ENCODE measurements around the gene C11orf24. TPM values are rescaled to one million over a fixed set of nuclear protein-coding genes. Genes with fewer than 3 reads are reported as not detected.

C11orf24 gene
- total RNA-seq, 3 donors from 2014 or later (not counting 1 experiment from before 2014, with no cell fraction given): 15.6 to 26.1 (median 17.7) TPM

- WGBS (ENCODE audit: insufficient coverage): 6% methylated on average over 23 of the region's 23 CpGs
- ATAC-seq (peak; percentile 17 to 39 (median 22)), DNase-seq (peak; percentile 40 to 79)
- peak overlapping the region; percentile 80 for H3K4me3 ChIP-seq (ENCODE audit: low read length)
- H3K4me1 ChIP-seq (ENCODE audit: control insufficient read depth, insufficient read depth, low read length): peaks cover 44% of the 10 kb centered on the region
- H3K36me3 ChIP-seq (ENCODE audit: control insufficient read depth, insufficient read depth, low read length): peaks cover 11% of the 10 kb centered on the region
- H3K27me3 ChIP-seq (ENCODE audit: control insufficient read depth, insufficient read depth, low read length): no peaks in the 10 kb centered on the region
- peaks cover 31 to 42% of the 10 kb centered on the region in 2 donors for H3K4me1 Mint-ChIP-seq
- no peaks in the 10 kb centered on the region for H3K9me3 ChIP-seq (ENCODE audit: control insufficient read depth, insufficient read depth, low read length)
- H3K27ac Mint-ChIP-seq: peak overlapping the region; percentile 96
- H3K9me3 Mint-ChIP-seq: no peaks in the 10 kb centered on the region
- peak overlapping the region; percentile 96 for H3K4me3 Mint-ChIP-seq
- intact Hi-C loops (cut with micrococcal nuclease): no loop called here
- TF ChIP-seq CTCF (IDR thresholded peaks at IDR 0.05): peak; percentile 26
- H3K27ac ChIP-seq (ENCODE audit: low read length): peak overlapping the region; percentile 97
- no peaks in the 10 kb centered on the region for H3K27me3 Mint-ChIP-seq (ENCODE audit: low read depth in 2 of 2)
- no peaks in the 10 kb centered on the region for H3K36me3 Mint-ChIP-seq
These were observed 571 bp downstream of the C11orf24 start for GRCh38 chr11:68271023-68271780.

- no peaks in the 10 kb centered on the region for H3K9me3 ChIP-seq (ENCODE audit: control insufficient read depth, insufficient read depth, low read length)
- peaks cover 51% of the 10 kb centered on the region for H3K4me1 ChIP-seq (ENCODE audit: control insufficient read depth, insufficient read depth, low read length)
- peaks cover 15% of the 10 kb centered on the region for H3K36me3 ChIP-seq (ENCODE audit: control insufficient read depth, insufficient read depth, low read length)
- H3K27ac Mint-ChIP-seq: peak overlapping the region; percentile 96
- no peaks in the 10 kb centered on the region for H3K36me3 Mint-ChIP-seq
- H3K9me3 Mint-ChIP-seq: no peaks in the 10 kb centered on the region
- H3K27ac ChIP-seq (ENCODE audit: low read length): no peak overlapping the region
- no peak for TF ChIP-seq CTCF (IDR thresholded peaks at IDR 0.05)
- H3K4me3 ChIP-seq (ENCODE audit: low read length): no peak overlapping the region
- H3K4me1 Mint-ChIP-seq: peaks cover 31 to 42% of the 10 kb centered on the region in 2 donors
- no peak for DNase-seq
- H3K4me3 Mint-ChIP-seq: peak overlapping the region; percentile 96
- ATAC-seq: no peak
- intact Hi-C loops (cut with micrococcal nuclease): no loop called here
- WGBS (ENCODE audit: insufficient coverage): 79% methylated on average over 7 of the region's 8 CpGs
- H3K27me3 ChIP-seq (ENCODE audit: control insufficient read depth, insufficient read depth, low read length): no peaks in the 10 kb centered on the region
- H3K27me3 Mint-ChIP-seq (ENCODE audit: low read depth in 2 of 2): no peaks in the 10 kb centered on the region
These were observed 1.4 kb downstream of the C11orf24 start for GRCh38 chr11:68270196-68271022.

GRCh38 chr11:68269414-68270081 lies 2.2 kb downstream of the C11orf24 start:
- Histone ChIP-seq H3K36me3 (ENCODE audit: control insufficient read depth, insufficient read depth, low read length) (peaks cover 23% of the 10 kb centered on the region), H3K27me3 (ENCODE audit: control insufficient read depth, insufficient read depth, low read length) (no peaks in the 10 kb centered on the region), H3K4me1 (ENCODE audit: control insufficient read depth, insufficient read depth, low read length) (peaks cover 52% of the 10 kb centered on the region), H3K4me3 (ENCODE audit: low read length) (no peak overlapping the region), H3K27ac (ENCODE audit: low read length) (no peak overlapping the region), H3K9me3 (ENCODE audit: control insufficient read depth, insufficient read depth, low read length) (no peaks in the 10 kb centered on the region)
- WGBS (ENCODE audit: insufficient coverage): 91% methylated on average over 9 of the region's 10 CpGs
- ATAC-seq (no peak), DNase-seq (no peak)
- Mint-ChIP-seq H3K9me3 (no peaks in the 10 kb centered on the region), H3K4me1 (peaks cover 31 to 48% of the 10 kb centered on the region in 2 donors), H3K36me3 (no peaks in the 10 kb centered on the region), H3K27me3 (ENCODE audit: low read depth in 2 of 2) (no peaks in the 10 kb centered on the region), H3K27ac (peak overlapping the region in 1 of 2 donors; percentile 96), H3K4me3 (peak overlapping the region; percentile 68)
- intact Hi-C loops (cut with micrococcal nuclease): no loop called here
- no peak for TF ChIP-seq CTCF (IDR thresholded peaks at IDR 0.05)

All from natural killer cell (primary cell).